ENCODE measurements around the gene FOXP1.
A peak's percentile ranks its signal among the peaks of the same experiment; 100 is the strongest.

Gene FOXP1

DNA sequence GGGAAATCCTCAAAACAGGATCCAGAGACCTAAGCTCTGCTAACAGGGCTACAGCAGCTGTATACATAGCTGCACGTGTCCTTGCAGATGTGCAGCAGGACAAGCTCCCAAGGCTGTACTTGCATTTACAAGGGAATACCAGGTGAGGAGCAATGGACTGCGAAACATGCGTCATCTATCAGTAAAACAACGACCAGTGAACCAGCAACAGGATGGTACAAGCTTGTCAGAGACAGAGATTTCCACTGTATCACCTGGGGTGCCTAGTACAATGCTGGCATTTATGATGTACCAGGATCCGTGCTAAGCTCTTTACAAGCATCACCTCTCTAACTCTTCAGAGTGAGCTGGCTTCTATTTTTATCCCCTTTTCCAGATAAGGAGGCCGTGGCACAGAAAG is 227.3 kb downstream of the FOXP1 start:
- no peak overlapping the region for H3K4me3 Mint-ChIP-seq
- peaks cover 79% of the 10 kb centered on the region for H3K4me1 Mint-ChIP-seq (ENCODE audit: low read depth)
- peak overlapping the region; percentile 92 for H3K27ac Mint-ChIP-seq
- peaks cover 19% of the 10 kb centered on the region for H3K36me3 Mint-ChIP-seq (ENCODE audit: low read depth)
- no peaks in the 10 kb centered on the region for H3K9me3 Mint-ChIP-seq
- no peaks in the 10 kb centered on the region for H3K27me3 Mint-ChIP-seq
- DNase-seq: peak; percentile 56

- peak; percentile 67 for DNase-seq
- no peaks in the 10 kb centered on the region for H3K9me3 Mint-ChIP-seq
- H3K36me3 Mint-ChIP-seq (ENCODE audit: low read depth): peaks cover 23% of the 10 kb centered on the region
- peaks cover 79% of the 10 kb centered on the region for H3K4me1 Mint-ChIP-seq (ENCODE audit: low read depth)
- peak overlapping the region; percentile 92 for H3K27ac Mint-ChIP-seq
- H3K4me3 Mint-ChIP-seq: peak overlapping the region; percentile 35
- no peaks in the 10 kb centered on the region for H3K27me3 Mint-ChIP-seq
These were observed 227.7 kb downstream of the FOXP1 start for GRCh38 chr3:71355862-71356261.

GRCh38 chr3:71355037-71355436 is 228.5 kb downstream of the FOXP1 start:
- no peak for DNase-seq
- no peaks in the 10 kb centered on the region for H3K27me3 Mint-ChIP-seq
- H3K27ac Mint-ChIP-seq: peak overlapping the region; percentile 92
- no peak overlapping the region for H3K4me3 Mint-ChIP-seq
- H3K4me1 Mint-ChIP-seq (ENCODE audit: low read depth): peaks cover 79% of the 10 kb centered on the region
- H3K36me3 Mint-ChIP-seq (ENCODE audit: low read depth): peaks cover 25% of the 10 kb centered on the region
- H3K9me3 Mint-ChIP-seq: no peaks in the 10 kb centered on the region

GRCh38 chr3:71351403-71352149 is 232.0 kb downstream of the FOXP1 start:
- Mint-ChIP-seq H3K27me3 (no peaks in the 10 kb centered on the region), H3K9me3 (no peaks in the 10 kb centered on the region), H3K4me1 (ENCODE audit: low read depth) (peaks cover 73% of the 10 kb centered on the region), H3K36me3 (ENCODE audit: low read depth) (peaks cover 15% of the 10 kb centered on the region), H3K4me3 (no peak overlapping the region), H3K27ac (no peak overlapping the region)
- no peak for DNase-seq

GRCh38 chr3:71350998-71351397 is 232.5 kb downstream of the FOXP1 start:
- H3K4me1 Mint-ChIP-seq (ENCODE audit: low read depth): peaks cover 71% of the 10 kb centered on the region
- DNase-seq: no peak
- H3K9me3 Mint-ChIP-seq: no peaks in the 10 kb centered on the region
- H3K4me3 Mint-ChIP-seq: no peak overlapping the region
- no peaks in the 10 kb centered on the region for H3K27me3 Mint-ChIP-seq
- peaks cover 15% of the 10 kb centered on the region for H3K36me3 Mint-ChIP-seq (ENCODE audit: low read depth)
- no peak overlapping the region for H3K27ac Mint-ChIP-seq

DNA sequence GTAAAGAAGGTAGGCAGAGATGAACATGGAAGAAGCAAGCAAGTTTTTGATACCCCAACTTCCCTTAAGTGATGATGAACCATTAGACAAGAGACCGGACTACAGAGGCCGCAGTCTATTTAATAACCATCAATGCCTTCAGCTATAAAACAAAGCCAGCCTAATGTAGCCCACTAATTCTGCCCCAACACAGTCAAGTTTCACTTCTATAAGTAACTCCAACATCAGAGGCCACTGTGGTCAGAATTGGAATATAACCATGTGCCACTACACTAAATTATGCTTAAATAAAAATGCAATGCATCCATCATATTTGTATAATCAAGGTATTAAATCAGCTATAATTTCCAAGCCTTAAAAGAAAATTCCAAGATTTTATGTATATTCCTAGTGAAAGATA is 234.7 kb downstream of the FOXP1 start:
- peaks cover 13% of the 10 kb centered on the region for H3K36me3 Mint-ChIP-seq (ENCODE audit: low read depth)
- no peaks in the 10 kb centered on the region for H3K9me3 Mint-ChIP-seq
- DNase-seq: no peak
- H3K4me1 Mint-ChIP-seq (ENCODE audit: low read depth): peaks cover 61% of the 10 kb centered on the region
- no peaks in the 10 kb centered on the region for H3K27me3 Mint-ChIP-seq
- no peak overlapping the region for H3K27ac Mint-ChIP-seq
- H3K4me3 Mint-ChIP-seq: no peak overlapping the region

GRCh38 chr3:71348001-71348632 is 235.4 kb downstream of the FOXP1 start:
- no peak overlapping the region for H3K4me3 Mint-ChIP-seq
- peaks cover 64% of the 10 kb centered on the region for H3K4me1 Mint-ChIP-seq (ENCODE audit: low read depth)
- no peaks in the 10 kb centered on the region for H3K27me3 Mint-ChIP-seq
- no peaks in the 10 kb centered on the region for H3K9me3 Mint-ChIP-seq
- no peak for DNase-seq
- H3K27ac Mint-ChIP-seq: peak overlapping the region; percentile 45
- peaks cover 15% of the 10 kb centered on the region for H3K36me3 Mint-ChIP-seq (ENCODE audit: low read depth)

GRCh38 chr3:71346061-71346460 is 237.5 kb downstream of the FOXP1 start:
- Mint-ChIP-seq H3K27ac (no peak overlapping the region), H3K9me3 (peaks cover 7% of the 10 kb centered on the region), H3K36me3 (ENCODE audit: low read depth) (peaks cover 31% of the 10 kb centered on the region), H3K27me3 (no peaks in the 10 kb centered on the region), H3K4me1 (ENCODE audit: low read depth) (peaks cover 55% of the 10 kb centered on the region), H3K4me3 (no peak overlapping the region)
- DNase-seq: no peak

DNA sequence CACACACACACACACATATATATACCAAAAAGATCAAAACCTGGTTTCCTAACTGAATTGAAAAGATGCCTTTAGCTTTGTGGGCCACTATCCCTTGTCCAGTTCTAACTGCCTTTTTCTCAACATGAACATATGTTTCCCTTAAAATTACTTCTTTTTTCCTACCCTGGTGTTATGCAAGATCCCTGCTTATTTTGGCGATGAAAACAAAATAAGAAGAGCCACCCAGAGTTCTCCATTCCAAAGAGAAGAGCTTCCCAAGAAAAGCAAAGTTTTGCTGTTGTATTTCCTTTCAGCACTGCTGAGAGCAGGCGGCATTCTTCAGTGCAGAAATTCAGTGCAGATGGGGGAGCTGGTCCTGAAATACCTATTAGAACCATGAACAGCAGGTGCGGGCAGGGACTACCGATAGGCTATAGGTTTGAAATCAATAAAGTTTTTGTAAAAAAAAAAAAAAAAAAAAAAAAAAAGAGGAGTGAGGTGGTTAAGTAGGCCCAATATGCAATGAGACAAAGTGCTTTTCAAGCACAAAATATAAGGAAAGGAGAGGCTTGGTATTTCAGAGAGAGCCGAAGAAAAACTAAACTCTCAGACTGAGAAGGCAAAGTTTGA is 238.0 kb downstream of the FOXP1 start:
- Mint-ChIP-seq H3K9me3 (peaks cover 8% of the 10 kb centered on the region), H3K27me3 (no peaks in the 10 kb centered on the region), H3K4me3 (no peak overlapping the region), H3K27ac (no peak overlapping the region), H3K36me3 (ENCODE audit: low read depth) (peaks cover 31% of the 10 kb centered on the region), H3K4me1 (ENCODE audit: low read depth) (peaks cover 49% of the 10 kb centered on the region)
- no peak for DNase-seq

DNA sequence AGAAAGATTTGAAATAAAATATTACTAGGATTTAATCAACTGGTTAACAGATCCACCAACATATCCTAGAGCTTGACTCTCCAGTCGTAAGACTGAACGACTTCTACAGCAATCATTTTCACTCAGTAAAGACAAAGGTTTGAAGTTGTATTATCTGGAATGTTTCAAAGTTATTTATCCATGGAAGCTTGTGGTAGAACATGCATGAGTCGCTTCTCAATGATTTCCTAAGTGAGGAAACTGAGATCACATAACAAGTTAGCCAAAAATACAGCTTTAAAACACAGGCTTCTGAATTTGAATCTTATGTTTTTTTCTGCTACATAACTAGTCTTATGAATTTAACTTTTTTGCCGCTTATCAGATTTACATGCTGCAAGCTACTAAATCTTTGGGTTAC is 241.8 kb downstream of the FOXP1 start:
- Mint-ChIP-seq H3K27me3 (no peaks in the 10 kb centered on the region), H3K4me1 (ENCODE audit: low read depth) (peaks cover 44% of the 10 kb centered on the region), H3K27ac (no peak overlapping the region), H3K9me3 (peaks cover 8% of the 10 kb centered on the region), H3K4me3 (no peak overlapping the region), H3K36me3 (ENCODE audit: low read depth) (peaks cover 33% of the 10 kb centered on the region)
- DNase-seq: no peak

DNA sequence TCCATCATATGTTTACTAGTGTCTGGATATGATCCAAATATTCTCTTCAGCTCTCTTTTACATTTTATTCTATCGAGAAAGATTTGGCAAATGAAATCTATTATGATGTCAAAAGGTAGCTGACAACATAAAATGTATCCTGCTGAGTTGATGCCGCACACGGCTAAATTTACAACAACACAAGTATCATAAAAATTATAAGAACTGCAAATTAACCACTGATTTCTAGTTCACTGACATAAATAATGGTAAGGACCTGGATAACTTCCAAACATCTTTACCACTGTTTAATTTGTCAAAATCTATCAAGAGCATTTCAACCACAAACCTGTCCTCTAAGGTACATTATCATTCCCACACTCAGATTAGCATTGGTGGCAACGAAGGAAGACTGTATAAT is 244.5 kb downstream of the FOXP1 start:
- peaks cover 33% of the 10 kb centered on the region for H3K36me3 Mint-ChIP-seq (ENCODE audit: low read depth)
- DNase-seq: no peak
- no peaks in the 10 kb centered on the region for H3K27me3 Mint-ChIP-seq
- H3K4me1 Mint-ChIP-seq (ENCODE audit: low read depth): peaks cover 43% of the 10 kb centered on the region
- no peak overlapping the region for H3K4me3 Mint-ChIP-seq
- no peak overlapping the region for H3K27ac Mint-ChIP-seq
- peaks cover 8% of the 10 kb centered on the region for H3K9me3 Mint-ChIP-seq

DNA sequence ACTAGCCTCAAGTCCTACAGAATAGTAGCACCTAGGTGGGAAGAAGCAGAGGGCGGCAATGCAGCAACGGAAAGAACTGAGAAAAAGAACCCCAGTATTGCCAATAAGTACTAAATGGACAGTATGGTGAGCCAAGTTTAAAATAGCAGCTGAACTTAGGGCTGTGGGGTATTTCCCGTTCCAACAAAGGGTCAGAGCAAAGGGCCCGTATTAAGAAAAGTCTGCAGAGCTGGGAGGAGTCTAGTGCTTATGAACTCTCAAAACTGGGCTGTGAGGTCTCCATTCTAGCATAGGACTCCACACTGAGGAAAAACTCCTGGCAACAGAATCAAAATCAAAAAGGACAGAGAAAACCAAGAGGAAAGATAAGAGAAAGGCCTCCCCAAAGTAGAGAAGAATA is 250.7 kb downstream of the FOXP1 start:
- Mint-ChIP-seq H3K36me3 (ENCODE audit: low read depth) (peaks cover 47% of the 10 kb centered on the region), H3K9me3 (peaks cover 6% of the 10 kb centered on the region), H3K4me3 (no peak overlapping the region), H3K4me1 (ENCODE audit: low read depth) (peaks cover 28% of the 10 kb centered on the region), H3K27ac (no peak overlapping the region), H3K27me3 (no peaks in the 10 kb centered on the region)
- DNase-seq: no peak

DNA sequence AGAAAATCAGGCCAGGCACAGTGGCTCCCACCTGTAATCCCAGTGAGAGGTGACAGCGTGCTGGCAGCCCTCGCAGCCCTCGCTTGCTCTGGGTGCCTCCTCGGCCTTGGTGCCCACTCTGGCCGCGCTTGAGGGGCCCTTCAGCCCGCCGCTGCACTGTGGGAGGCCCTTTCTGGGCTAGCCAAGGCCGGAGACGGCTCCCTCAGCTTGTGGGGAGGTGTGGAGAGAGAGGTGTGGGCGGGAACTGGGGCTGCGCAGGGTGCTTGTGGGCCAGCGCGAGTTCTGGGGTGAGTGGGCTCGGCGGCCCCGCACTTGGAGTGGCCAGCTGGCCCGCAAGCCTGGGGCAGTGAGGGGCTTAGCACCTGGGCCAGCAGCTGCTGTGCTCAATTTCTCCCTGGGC is 252.6 kb downstream of the FOXP1 start:
- Mint-ChIP-seq H3K4me3 (no peak overlapping the region), H3K27ac (no peak overlapping the region), H3K27me3 (no peaks in the 10 kb centered on the region), H3K36me3 (ENCODE audit: low read depth) (peaks cover 52% of the 10 kb centered on the region), H3K4me1 (ENCODE audit: low read depth) (peaks cover 19% of the 10 kb centered on the region), H3K9me3 (peaks cover 6% of the 10 kb centered on the region)
- no peak for DNase-seq

DNA sequence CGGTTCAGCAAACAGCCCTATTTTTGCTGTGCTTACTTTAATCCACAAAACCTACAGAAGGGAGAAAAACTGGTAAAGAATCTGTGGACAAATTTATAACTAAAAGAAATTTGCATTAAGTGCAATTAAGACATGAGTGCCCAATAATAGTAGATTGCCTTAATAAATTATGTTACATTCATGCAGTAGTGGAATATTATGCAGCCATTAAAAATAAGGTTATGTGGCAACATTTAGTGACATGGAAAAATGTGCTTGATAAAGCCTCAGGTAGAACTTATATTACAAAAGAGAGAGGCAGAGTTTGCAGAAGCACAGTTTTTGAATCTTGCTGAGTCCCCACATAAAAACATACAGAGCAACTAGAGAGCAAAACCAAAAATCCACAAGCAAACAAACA is 253.0 kb downstream of the FOXP1 start:
- Mint-ChIP-seq H3K4me3 (no peak overlapping the region), H3K27ac (no peak overlapping the region), H3K27me3 (no peaks in the 10 kb centered on the region), H3K36me3 (ENCODE audit: low read depth) (peaks cover 52% of the 10 kb centered on the region), H3K9me3 (peaks cover 6% of the 10 kb centered on the region), H3K4me1 (ENCODE audit: low read depth) (peaks cover 19% of the 10 kb centered on the region)
- no peak for DNase-seq

GRCh38 chr3:71329817-71330216 is 253.7 kb downstream of the FOXP1 start:
- H3K27me3 Mint-ChIP-seq: no peaks in the 10 kb centered on the region
- H3K9me3 Mint-ChIP-seq: peaks cover 6% of the 10 kb centered on the region
- H3K36me3 Mint-ChIP-seq (ENCODE audit: low read depth): peaks cover 47% of the 10 kb centered on the region
- H3K4me3 Mint-ChIP-seq: no peak overlapping the region
- peaks cover 15% of the 10 kb centered on the region for H3K4me1 Mint-ChIP-seq (ENCODE audit: low read depth)
- DNase-seq: no peak
- H3K27ac Mint-ChIP-seq: no peak overlapping the region
